Gastroesophageal sphincter (tissue), 3 donors: ENCODE measurements around the gene VAV2.

ENCODE experiments used
- POLR2A ChIP-seq, 2 donors: fragments of 450-650 bp; IDR thresholded peaks; one replicate each; pipeline ENCODE4 v1.6.1; 2017; ENCODE audit warnings: antibody characterized with exemption in 2 of 2, mild to moderate bottlenecking in 2 of 2, moderate library complexity in 1 of 2
- POLR2AphosphoS5 ChIP-seq: sonication (generic); formaldehyde crosslinking; IDR thresholded peaks from one replicate; pipeline ENCODE4 v1.6.1; 2017; ENCODE audit warnings: antibody characterized with exemption
- TF ChIP-seq, protein P1 (sequence below), 4 experiments: fragments of 200-600 bp in 2 of 4; fragments of 450-650 bp in 2 of 4; sonication (generic) in 1 of 4; IDR thresholded peaks; one replicate each; pipeline ENCODE4 v1.5.1; 2017 to 2019; ENCODE audit warnings: antibody characterized with exemption in 4 of 4, mild to moderate bottlenecking in 2 of 4, moderate library complexity in 2 of 4

- TF ChIP-seq POLR2AphosphoS5 (no peak), POLR2A (IDR thresholded peaks at IDR 0.05) (no peak)
- TF ChIP-seq, protein P1, sequence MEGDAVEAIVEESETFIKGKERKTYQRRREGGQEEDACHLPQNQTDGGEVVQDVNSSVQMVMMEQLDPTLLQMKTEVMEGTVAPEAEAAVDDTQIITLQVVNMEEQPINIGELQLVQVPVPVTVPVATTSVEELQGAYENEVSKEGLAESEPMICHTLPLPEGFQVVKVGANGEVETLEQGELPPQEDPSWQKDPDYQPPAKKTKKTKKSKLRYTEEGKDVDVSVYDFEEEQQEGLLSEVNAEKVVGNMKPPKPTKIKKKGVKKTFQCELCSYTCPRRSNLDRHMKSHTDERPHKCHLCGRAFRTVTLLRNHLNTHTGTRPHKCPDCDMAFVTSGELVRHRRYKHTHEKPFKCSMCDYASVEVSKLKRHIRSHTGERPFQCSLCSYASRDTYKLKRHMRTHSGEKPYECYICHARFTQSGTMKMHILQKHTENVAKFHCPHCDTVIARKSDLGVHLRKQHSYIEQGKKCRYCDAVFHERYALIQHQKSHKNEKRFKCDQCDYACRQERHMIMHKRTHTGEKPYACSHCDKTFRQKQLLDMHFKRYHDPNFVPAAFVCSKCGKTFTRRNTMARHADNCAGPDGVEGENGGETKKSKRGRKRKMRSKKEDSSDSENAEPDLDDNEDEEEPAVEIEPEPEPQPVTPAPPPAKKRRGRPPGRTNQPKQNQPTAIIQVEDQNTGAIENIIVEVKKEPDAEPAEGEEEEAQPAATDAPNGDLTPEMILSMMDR (IDR thresholded peaks at IDR 0.05) = no peak
These were observed 213.0 kb downstream of the VAV2 start for GRCh38 chr9:133779081-133779480.
